BE2C (cell line): ENCODE results near the gene OR7G3.

ENCODE experiments used
- DNase-seq: peaks from one replicate; pipeline ENCODE4 v3.0.0-alpha.2; 2020
- H3K27me3 ChIP-seq: fragments of 250-450 bp; sonication (Bioruptor Pico); 2 replicates; pipeline ENCODE4 v1.5.1; 2020; ENCODE audit warnings: mild to moderate bottlenecking
- H3K36me3 ChIP-seq: fragments of 250-450 bp; sonication (Bioruptor Pico); 2 replicates; pipeline ENCODE4 v1.5.1; 2020; ENCODE audit warnings: mild to moderate bottlenecking
- H3K4me1 ChIP-seq: fragments of 250-450 bp; sonication (Bioruptor Pico); 2 replicates; pipeline ENCODE4 v1.5.1; 2020
- H3K4me3 ChIP-seq: 2 replicates; pipeline ENCODE4 v1.5.1; 2011; ENCODE audit warnings: low read depth, low read length
- H3K9me3 ChIP-seq: fragments of 250-450 bp; sonication (Bioruptor Pico); 2 replicates; pipeline ENCODE4 v1.5.1; 2020
- CTCF ChIP-seq: IDR thresholded peaks from 2 replicates; pipeline ENCODE4 v1.5.1; 2012; ENCODE audit warnings: mild to moderate bottlenecking, low read depth, low read length

The OR7G3 gene

GRCh38 chr19:9086761-9087160 lies 40.0 kb downstream of the OR7G3 start, which contains the start of gene OR1M1:
OR1M1 (plus strand) TSS chr19:9087061; CDS start chr19:9093245, 6,184 bp downstream.
- Histone ChIP-seq H3K4me1 (no peaks in the 10 kb centered on the region), H3K27me3 (peaks cover 4% of the 10 kb centered on the region; the same call in 1 of the 2 replicates), H3K4me3 (no peak within 1 kb of the TSS), H3K36me3 (no peaks in the 10 kb centered on the region), H3K9me3 (no peaks in the 10 kb centered on the region; the same call in 1 of the 2 replicates)
- no peak for DNase-seq
- no peak for TF ChIP-seq CTCF

- no peaks in the 10 kb centered on the region for H3K36me3 ChIP-seq
- TF ChIP-seq CTCF: no peak
- no peak overlapping the region for H3K4me3 ChIP-seq
- H3K27me3 ChIP-seq: no peaks in the 10 kb centered on the region
- DNase-seq: no peak
- no peaks in the 10 kb centered on the region for H3K4me1 ChIP-seq
- no peaks in the 10 kb centered on the region for H3K9me3 ChIP-seq
These were observed 48.1 kb downstream of the OR7G3 start for GRCh38 chr19:9078651-9079050.

- no peak for DNase-seq
- no peak overlapping the region for H3K4me3 ChIP-seq
These were observed 49.8 kb downstream of the OR7G3 start for GRCh38 chr19:9076901-9077300.

More at GRCh38 chr19:9076901-9077300, 49.8 kb downstream of the OR7G3 start:
- H3K27me3 ChIP-seq: no peaks in the 10 kb centered on the region
- no peaks in the 10 kb centered on the region for H3K4me1 ChIP-seq
- TF ChIP-seq CTCF: no peak
- no peaks in the 10 kb centered on the region for H3K9me3 ChIP-seq
- H3K36me3 ChIP-seq: no peaks in the 10 kb centered on the region
